Measurements from ENCODE around the gene SVIL.

The SVIL gene

GRCh38 chr10:29620112-29620690 lies 14.6 kb downstream of the SVIL start:
- H3K9me3 ChIP-seq = no peaks in the 10 kb centered on the region
- H3K4me3 ChIP-seq = no peak overlapping the region
- H3K36me3 ChIP-seq = no peaks in the 10 kb centered on the region
- no peaks in the 10 kb centered on the region for H3K27me3 ChIP-seq
- H3K27ac ChIP-seq = peak overlapping the region; percentile 67 to 75
- intact Hi-C loops (cut with DNase I; ENCODE audit: low total_unique reads) = loop anchor here (10.0 kb wide), 1 partner anchor 105 kb away; no protein-coding TSS in a partner anchor
- DNase-seq = no peak
- H3K4me1 ChIP-seq = peaks cover 0 to 98% (median 52%) of the 10 kb centered on the region in 4 donors
- TF ChIP-seq, protein P1, sequence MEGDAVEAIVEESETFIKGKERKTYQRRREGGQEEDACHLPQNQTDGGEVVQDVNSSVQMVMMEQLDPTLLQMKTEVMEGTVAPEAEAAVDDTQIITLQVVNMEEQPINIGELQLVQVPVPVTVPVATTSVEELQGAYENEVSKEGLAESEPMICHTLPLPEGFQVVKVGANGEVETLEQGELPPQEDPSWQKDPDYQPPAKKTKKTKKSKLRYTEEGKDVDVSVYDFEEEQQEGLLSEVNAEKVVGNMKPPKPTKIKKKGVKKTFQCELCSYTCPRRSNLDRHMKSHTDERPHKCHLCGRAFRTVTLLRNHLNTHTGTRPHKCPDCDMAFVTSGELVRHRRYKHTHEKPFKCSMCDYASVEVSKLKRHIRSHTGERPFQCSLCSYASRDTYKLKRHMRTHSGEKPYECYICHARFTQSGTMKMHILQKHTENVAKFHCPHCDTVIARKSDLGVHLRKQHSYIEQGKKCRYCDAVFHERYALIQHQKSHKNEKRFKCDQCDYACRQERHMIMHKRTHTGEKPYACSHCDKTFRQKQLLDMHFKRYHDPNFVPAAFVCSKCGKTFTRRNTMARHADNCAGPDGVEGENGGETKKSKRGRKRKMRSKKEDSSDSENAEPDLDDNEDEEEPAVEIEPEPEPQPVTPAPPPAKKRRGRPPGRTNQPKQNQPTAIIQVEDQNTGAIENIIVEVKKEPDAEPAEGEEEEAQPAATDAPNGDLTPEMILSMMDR (IDR thresholded peaks at IDR 0.05) = no peak

- no peak for DNase-seq
- H3K4me3 ChIP-seq = no peak overlapping the region
These were observed 15.5 kb downstream of the SVIL start for GRCh38 chr10:29619241-29619669.

DNA sequence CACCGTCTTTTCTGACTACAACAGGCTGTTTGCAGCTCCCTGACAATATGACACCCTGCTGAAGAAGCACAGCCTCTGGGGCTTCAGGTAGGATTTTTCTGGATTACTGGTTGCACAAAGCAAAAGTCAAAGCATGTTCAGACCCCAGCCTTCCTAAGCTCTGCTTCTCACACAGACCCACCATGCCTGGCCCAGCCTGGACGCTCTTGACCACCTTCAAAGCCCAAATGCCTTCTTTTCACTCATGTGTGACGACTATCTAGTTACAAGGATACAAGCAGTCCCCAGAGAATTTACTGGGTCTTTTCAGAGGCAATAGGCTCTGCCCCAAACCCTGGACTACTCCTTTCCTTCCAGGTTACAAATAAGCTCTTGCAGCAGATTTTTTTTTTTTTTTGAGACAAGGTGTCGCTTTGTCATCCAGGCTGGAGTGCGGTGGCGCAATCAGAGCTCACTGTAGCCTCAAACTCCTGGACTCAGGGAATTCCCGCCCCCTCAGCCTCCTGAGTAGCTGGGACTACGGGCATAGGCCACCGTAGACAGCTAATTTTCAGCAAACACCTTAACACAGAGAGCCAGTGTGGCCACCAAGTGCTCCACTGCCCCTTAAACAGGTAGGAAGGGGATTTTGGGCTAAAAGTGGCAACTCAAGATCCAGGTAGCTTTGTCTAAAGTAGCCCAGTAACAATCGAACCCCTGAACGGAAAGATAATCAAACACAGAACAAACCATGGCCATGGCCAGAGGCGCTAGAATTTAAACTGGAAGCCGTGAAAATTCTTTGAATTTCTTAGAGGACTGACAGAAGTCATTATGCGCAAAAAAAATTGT lies 16.2 kb downstream of the SVIL start:
- intact Hi-C loops (cut with DNase I; ENCODE audit: low total_unique reads) = no loop called here
- TF ChIP-seq, protein P1 (IDR thresholded peaks at IDR 0.05) = no peak
- no peaks in the 10 kb centered on the region for H3K9me3 ChIP-seq
- DNase-seq = no peak
- H3K4me1 ChIP-seq = peaks cover 0 to 85% (median 46%) of the 10 kb centered on the region in 4 donors
- no peaks in the 10 kb centered on the region for H3K36me3 ChIP-seq
- H3K27ac ChIP-seq = peak overlapping the region; percentile 67 to 75
- H3K4me3 ChIP-seq = no peak overlapping the region
- no peaks in the 10 kb centered on the region for H3K27me3 ChIP-seq

More at GRCh38 chr10:29619241-29619669, 15.5 kb downstream of the SVIL start:
- Histone ChIP-seq H3K9me3 (no peaks in the 10 kb centered on the region), H3K36me3 (no peaks in the 10 kb centered on the region), H3K27me3 (no peaks in the 10 kb centered on the region), H3K27ac (peak overlapping the region; percentile 67 to 75), H3K4me1 (peaks cover 0 to 92% (median 51%) of the 10 kb centered on the region in 4 donors)
- intact Hi-C loops (cut with DNase I; ENCODE audit: low total_unique reads) = no loop called here
- TF ChIP-seq, protein P1 (IDR thresholded peaks at IDR 0.05) = no peak

- intact Hi-C loops (cut with DNase I; ENCODE audit: low total_unique reads) = no loop called here
- Histone ChIP-seq H3K4me1 (peaks cover 0 to 84% (median 40%) of the 10 kb centered on the region in 4 donors), H3K36me3 (no peaks in the 10 kb centered on the region), H3K4me3 (no peak overlapping the region), H3K9me3 (no peaks in the 10 kb centered on the region), H3K27ac (peak overlapping the region; percentile 67 to 75), H3K27me3 (no peaks in the 10 kb centered on the region)
- no peak for DNase-seq
- TF ChIP-seq, protein P1 (IDR thresholded peaks at IDR 0.05) = no peak
These were observed 16.9 kb downstream of the SVIL start for GRCh38 chr10:29617880-29618340.

- Histone ChIP-seq H3K27ac (peak overlapping the region in 1 of 2 donors; percentile 67), H3K36me3 (no peaks in the 10 kb centered on the region), H3K4me3 (no peak overlapping the region), H3K9me3 (no peaks in the 10 kb centered on the region), H3K4me1 (peaks cover 0 to 86% (median 40%) of the 10 kb centered on the region in 4 donors), H3K27me3 (no peaks in the 10 kb centered on the region)
- TF ChIP-seq, protein P1 (IDR thresholded peaks at IDR 0.05) = no peak
- no peak for DNase-seq
- intact Hi-C loops (cut with DNase I; ENCODE audit: low total_unique reads) = no loop called here
These were observed 18.2 kb downstream of the SVIL start for GRCh38 chr10:29616542-29616941.
